Liver (tissue), 9 donors: Measurements from ENCODE around the gene PDZD2. TPM values are rescaled to one million over a fixed set of nuclear protein-coding genes. Genes with fewer than 3 reads are reported as not detected.

Experiments
- DNase-seq: peaks from one replicate; pipeline ENCODE4 v3.0.0-alpha.2; 2017; ENCODE audit warnings: low spot score
- H3K27ac ChIP-seq, 2 donors: one replicate each; pipeline ENCODE4 v1.7.0; 2013; ENCODE audit warnings: inconsistent platforms in 2 of 2, low read length in 2 of 2, control low read depth in 1 of 2, low read depth in 1 of 2, mild to moderate bottlenecking in 1 of 2
- H3K27me3 ChIP-seq, 4 donors: one replicate each; pipeline versions ENCODE4 v1.6.1 to v1.7.0; 2013; ENCODE audit warnings: low read length in 3 of 4, inconsistent platforms in 1 of 4, mild to moderate bottlenecking in 1 of 4, moderate library complexity in 1 of 4; ENCODE audit not compliant: control insufficient read depth in 4 of 4, insufficient read depth in 4 of 4
- H3K36me3 ChIP-seq, 4 donors: one replicate each; pipeline versions ENCODE4 v1.6.1 to v1.7.0; 2013; ENCODE audit warnings: low read length in 3 of 4, mild to moderate bottlenecking in 3 of 4, low read depth in 1 of 4, moderate library complexity in 1 of 4; ENCODE audit not compliant: control insufficient read depth in 4 of 4, insufficient read depth in 3 of 4
- H3K4me1 ChIP-seq, 4 donors: one replicate each; pipeline versions ENCODE4 v1.6.1 to v1.7.0; 2013; ENCODE audit warnings: low read length in 3 of 4, mild to moderate bottlenecking in 3 of 4, moderate library complexity in 1 of 4; ENCODE audit not compliant: control insufficient read depth in 4 of 4, insufficient read depth in 4 of 4
- H3K4me3 ChIP-seq, 3 donors: one replicate each; pipeline versions ENCODE4 v1.6.1 to v1.7.0; 2013; ENCODE audit warnings: low read length in 3 of 3, control low read depth in 1 of 3, low read depth in 1 of 3, mild to moderate bottlenecking in 1 of 3
- H3K9ac ChIP-seq, 2 donors: one replicate each; pipeline ENCODE4 v1.7.0; 2013; ENCODE audit warnings: low read length in 2 of 2, mild to moderate bottlenecking in 2 of 2, moderate library complexity in 2 of 2, control low read depth in 1 of 2, low read depth in 1 of 2
- H3K9me3 ChIP-seq, 4 donors: one replicate each; pipeline versions ENCODE4 v1.6.1 to v1.7.0; 2013; ENCODE audit warnings: low read length in 3 of 4; ENCODE audit not compliant: control insufficient read depth in 4 of 4
- EGR1 ChIP-seq, 2 donors: IDR thresholded peaks; 2 replicates each; pipeline ENCODE4 v1.6.1; 2016 to 2018; ENCODE audit warnings: antibody characterized with exemption in 2 of 2, low read depth in 2 of 2
- FOXA2 ChIP-seq: IDR thresholded peaks from 2 replicates; pipeline ENCODE4 v1.6.1; 2016; ENCODE audit warnings: antibody characterized with exemption
- HNF4G ChIP-seq: IDR thresholded peaks from 2 replicates; pipeline ENCODE4 v1.6.1; 2016; ENCODE audit warnings: antibody characterized with exemption
- JUND ChIP-seq, 2 donors: IDR thresholded peaks; 2 replicates each; pipeline ENCODE4 v1.6.1; 2016; ENCODE audit warnings: antibody characterized with exemption in 2 of 2
- NR2F2 ChIP-seq: IDR thresholded peaks from 2 replicates; pipeline ENCODE4 v1.6.1; 2016; ENCODE audit warnings: antibody characterized with exemption
- RAD21 ChIP-seq, 2 donors: IDR thresholded peaks; 2 replicates each; pipeline ENCODE4 v1.6.1; 2016; ENCODE audit warnings: antibody characterized with exemption in 2 of 2, mild to moderate bottlenecking in 2 of 2
- REST ChIP-seq: IDR thresholded peaks from 2 replicates; pipeline ENCODE4 v1.6.1; 2016; ENCODE audit warnings: antibody characterized with exemption, mild to moderate bottlenecking
- RXRA ChIP-seq, 2 donors: IDR thresholded peaks; 2 replicates each; pipeline ENCODE4 v1.6.1; 2017 to 2018; ENCODE audit warnings: antibody characterized with exemption in 2 of 2, mild to moderate bottlenecking in 1 of 2
- SP1 ChIP-seq: IDR thresholded peaks from 2 replicates; pipeline ENCODE4 v1.6.1; 2018; ENCODE audit warnings: antibody characterized with exemption, mild to moderate bottlenecking
- TAF1 ChIP-seq: conservative IDR thresholded peaks from 2 replicates; pipeline ENCODE4 v1.6.1; 2016; ENCODE audit warnings: antibody characterized with exemption, mild to moderate bottlenecking
- YY1 ChIP-seq: IDR thresholded peaks from 2 replicates; pipeline ENCODE4 v1.6.1; 2016; ENCODE audit warnings: antibody characterized with exemption, mild to moderate bottlenecking
- WGBS: extraction: QIAGEN DNeasy Blood & Tissue Kit; methylation state at CpG from one replicate; pipeline ENCODE4 v1.1.7; 2013; 5-methylcytosine and 5-hydroxymethylcytosine counted together
- polyA plus RNA-seq, 2 donors: library from polyadenylated mRNA; stranded (reverse) in 1 of 2; unstranded in 1 of 2; fragments of 200-250 nt in 1 of 2; fragments of >200 nt in 1 of 2; fragmentation: Nextera tagmentation in 1 of 2; extraction: Ambion mirVana in 1 of 2; gene quantifications; one replicate each; pipeline versions ENCODE4 v1.2.1 to v1.2.3, GENCODE V29; 2013 to 2015
- total RNA-seq, 2 donors: library from RNA; depleted of rRNA; stranded (reverse); fragments of >200 nt; gene quantifications; one replicate each; pipeline ENCODE4 v1.2.3, GENCODE V29; 2014
- TF ChIP-seq, protein P1 (sequence below): IDR thresholded peaks from 2 replicates; pipeline ENCODE4 v1.6.1; 2016; ENCODE audit warnings: antibody characterized with exemption
- TF ChIP-seq, protein P2 (sequence below): fragments of 150-350 bp; IDR thresholded peaks from 2 replicates; pipeline ENCODE4 v1.5.1; 2017; ENCODE audit warnings: improper control_type of control experiment, low read depth, low read length; ENCODE audit not compliant: missing input control
- donor health status: healthy.
- donor health status: healthy.
- donor health status: healthy.
- donor health status: healthy.
- donor health status: healthy.

The PDZD2 gene
- total and polyA plus RNA-seq, 4 donors, result 0.27 to 1.1 (median 0.54) TPM

GRCh38 chr5:31894141-31894540 lies 255.2 kb downstream of the PDZD2 start:
- 84% methylated on average over 6 of the region's 6 CpGs for WGBS
- TF ChIP-seq REST (no peak), SP1 (no peak), YY1 (no peak), RXRA (IDR thresholded peaks at IDR 0.05) (no peak)
- Histone ChIP-seq H3K9ac (no peak overlapping the region), H3K9me3 (no peaks in the 10 kb centered on the region), H3K27me3 (no peaks in the 10 kb centered on the region), H3K27ac (no peak overlapping the region), H3K4me1 (no peaks in the 10 kb centered on the region), H3K4me3 (no peak overlapping the region), H3K36me3 (no peaks in the 10 kb centered on the region)
- no peak for DNase-seq

DNA sequence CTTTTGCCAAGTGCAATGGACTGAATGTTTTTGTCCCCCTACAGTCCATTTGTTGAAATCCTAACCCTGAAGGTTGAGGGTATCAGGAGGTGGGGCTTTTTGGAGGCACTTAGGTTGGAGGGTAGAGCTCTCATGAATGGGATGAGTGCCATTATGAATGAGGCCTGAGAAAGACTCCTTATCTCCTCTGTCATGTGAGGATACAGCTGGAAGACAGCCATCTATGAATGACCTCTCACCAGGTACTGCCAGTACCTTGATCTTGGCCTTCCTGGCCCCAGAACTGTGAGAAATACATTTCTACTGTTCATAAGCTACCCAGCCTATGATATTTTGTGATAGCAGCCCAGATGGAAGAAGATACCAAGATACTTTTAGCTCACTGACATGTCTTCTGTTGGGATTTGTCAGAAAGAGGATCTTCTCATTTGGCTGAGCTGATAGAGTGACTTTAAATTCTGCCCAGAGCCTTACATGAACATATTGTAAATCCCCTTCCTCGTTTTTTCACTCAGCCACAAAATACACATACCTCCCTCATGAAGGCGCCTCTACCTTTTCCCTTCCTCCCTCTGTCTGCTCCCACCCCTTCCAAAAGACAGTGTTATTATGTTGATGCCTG lies 256.4 kb downstream of the PDZD2 start:
- H3K4me1 ChIP-seq, result no peaks in the 10 kb centered on the region
- H3K4me3 ChIP-seq, result no peak overlapping the region
- no peak overlapping the region for H3K9ac ChIP-seq
- WGBS, result 84% methylated on average over 2 of the region's 2 CpGs
- no peaks in the 10 kb centered on the region for H3K36me3 ChIP-seq
- H3K27me3 ChIP-seq, result no peaks in the 10 kb centered on the region
- TF ChIP-seq EGR1 (IDR thresholded peaks at IDR 0.05; ENCODE audit: low read depth in 2 of 2), result no peak
- TF ChIP-seq RXRA (IDR thresholded peaks at IDR 0.05), result no peak
- no peak for TF ChIP-seq HNF4G
- no peak for TF ChIP-seq YY1
- TF ChIP-seq JUND (IDR thresholded peaks at IDR 0.05), result no peak
- no peak for TF ChIP-seq NR2F2
- DNase-seq, result no peak
- H3K27ac ChIP-seq, result no peak overlapping the region
- H3K9me3 ChIP-seq, result no peaks in the 10 kb centered on the region

DNA sequence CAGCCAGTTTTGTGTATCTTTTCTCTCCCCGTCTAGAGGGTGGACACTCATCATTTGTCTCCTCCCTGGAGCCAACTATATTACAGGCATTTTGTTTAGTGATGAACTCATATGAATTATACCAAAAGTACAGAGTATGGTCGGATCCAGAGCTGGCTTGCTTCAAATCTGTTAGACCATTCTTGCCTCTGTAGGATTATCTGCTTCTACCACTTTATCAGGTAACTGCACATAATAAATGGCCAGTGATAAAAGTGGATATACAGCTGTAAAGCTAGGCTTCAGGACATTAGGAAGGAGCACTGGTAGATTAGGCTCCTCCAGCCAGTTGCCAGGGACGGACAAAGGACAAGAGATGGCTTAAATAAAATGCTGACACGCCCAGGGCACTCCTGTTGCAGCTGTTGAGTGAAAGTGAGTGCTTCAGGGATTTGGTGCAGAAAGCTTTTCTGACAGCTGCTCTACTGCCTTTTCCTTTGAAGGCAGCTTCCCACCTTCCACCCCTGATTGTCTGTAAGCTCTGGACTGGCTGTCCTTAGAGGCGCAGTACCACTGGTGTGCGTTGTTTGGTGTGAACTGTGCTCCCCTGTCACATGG lies 259.2 kb downstream of the PDZD2 start:
- TF ChIP-seq YY1, result no peak
- TF ChIP-seq, protein P1, sequence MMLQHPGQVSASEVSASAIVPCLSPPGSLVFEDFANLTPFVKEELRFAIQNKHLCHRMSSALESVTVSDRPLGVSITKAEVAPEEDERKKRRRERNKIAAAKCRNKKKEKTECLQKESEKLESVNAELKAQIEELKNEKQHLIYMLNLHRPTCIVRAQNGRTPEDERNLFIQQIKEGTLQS, result no peak
- TF ChIP-seq, protein P2, sequence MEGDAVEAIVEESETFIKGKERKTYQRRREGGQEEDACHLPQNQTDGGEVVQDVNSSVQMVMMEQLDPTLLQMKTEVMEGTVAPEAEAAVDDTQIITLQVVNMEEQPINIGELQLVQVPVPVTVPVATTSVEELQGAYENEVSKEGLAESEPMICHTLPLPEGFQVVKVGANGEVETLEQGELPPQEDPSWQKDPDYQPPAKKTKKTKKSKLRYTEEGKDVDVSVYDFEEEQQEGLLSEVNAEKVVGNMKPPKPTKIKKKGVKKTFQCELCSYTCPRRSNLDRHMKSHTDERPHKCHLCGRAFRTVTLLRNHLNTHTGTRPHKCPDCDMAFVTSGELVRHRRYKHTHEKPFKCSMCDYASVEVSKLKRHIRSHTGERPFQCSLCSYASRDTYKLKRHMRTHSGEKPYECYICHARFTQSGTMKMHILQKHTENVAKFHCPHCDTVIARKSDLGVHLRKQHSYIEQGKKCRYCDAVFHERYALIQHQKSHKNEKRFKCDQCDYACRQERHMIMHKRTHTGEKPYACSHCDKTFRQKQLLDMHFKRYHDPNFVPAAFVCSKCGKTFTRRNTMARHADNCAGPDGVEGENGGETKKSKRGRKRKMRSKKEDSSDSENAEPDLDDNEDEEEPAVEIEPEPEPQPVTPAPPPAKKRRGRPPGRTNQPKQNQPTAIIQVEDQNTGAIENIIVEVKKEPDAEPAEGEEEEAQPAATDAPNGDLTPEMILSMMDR, result no peak
- TF ChIP-seq JUND (IDR thresholded peaks at IDR 0.05), result no peak
- TF ChIP-seq RAD21 (IDR thresholded peaks at IDR 0.05), result no peak
- TF ChIP-seq FOXA2, result no peak
- TF ChIP-seq EGR1 (IDR thresholded peaks at IDR 0.05; ENCODE audit: low read depth in 2 of 2), result no peak
- TF ChIP-seq TAF1, result no peak
- Histone ChIP-seq H3K27me3 (no peaks in the 10 kb centered on the region), H3K4me3 (no peak overlapping the region), H3K4me1 (no peaks in the 10 kb centered on the region), H3K36me3 (no peaks in the 10 kb centered on the region), H3K27ac (no peak overlapping the region), H3K9me3 (peaks cover 0 to 2% (median 0%) of the 10 kb centered on the region in 4 donors), H3K9ac (no peak overlapping the region)
- no peak for DNase-seq
- WGBS, result 67% methylated on average over 6 of the region's 6 CpGs
